ENCODE measurements around the gene MED4.
A peak's percentile ranks its signal among the peaks of the same experiment; 100 is the strongest.

MED4 gene, protein sequence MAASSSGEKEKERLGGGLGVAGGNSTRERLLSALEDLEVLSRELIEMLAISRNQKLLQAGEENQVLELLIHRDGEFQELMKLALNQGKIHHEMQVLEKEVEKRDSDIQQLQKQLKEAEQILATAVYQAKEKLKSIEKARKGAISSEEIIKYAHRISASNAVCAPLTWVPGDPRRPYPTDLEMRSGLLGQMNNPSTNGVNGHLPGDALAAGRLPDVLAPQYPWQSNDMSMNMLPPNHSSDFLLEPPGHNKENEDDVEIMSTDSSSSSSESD

DNA sequence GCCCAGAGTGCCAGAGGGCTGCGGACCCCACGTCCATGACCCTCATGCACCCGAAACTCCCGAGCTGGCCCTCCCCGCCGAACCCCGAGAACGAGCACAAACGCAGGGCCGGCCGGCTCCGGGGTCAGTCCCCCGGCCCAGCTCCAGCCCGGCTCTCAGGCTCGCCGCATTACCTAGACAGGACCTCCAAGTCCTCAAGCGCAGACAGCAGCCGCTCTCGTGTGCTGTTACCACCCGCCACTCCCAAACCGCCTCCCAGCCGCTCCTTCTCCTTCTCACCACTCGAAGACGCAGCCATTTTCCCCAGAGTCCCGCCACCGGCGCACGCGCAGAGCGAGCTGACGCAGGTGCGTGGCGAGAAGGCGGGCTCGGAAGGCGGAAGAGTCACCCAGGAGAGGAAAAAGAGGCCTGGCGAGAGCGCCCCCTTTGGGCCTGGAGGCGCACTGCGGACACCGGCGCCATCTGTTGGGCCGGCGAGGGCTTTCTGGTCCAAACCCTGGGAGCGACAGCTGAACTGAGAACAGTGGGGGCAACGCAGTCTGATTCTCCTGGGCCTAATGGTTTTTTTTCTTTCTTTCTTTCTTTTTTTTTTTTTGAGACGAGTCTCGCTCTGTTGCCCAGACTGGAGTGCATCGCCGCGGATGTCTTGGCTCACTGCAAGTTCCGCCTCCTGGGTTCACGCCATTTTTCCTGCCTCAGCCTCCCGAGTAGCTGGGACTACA, at the start of gene MED4:
MED4 (minus strand) TSS at position 324 of the 722 bp plus-strand sequence; CDS start at position 298, 26 bp downstream.
- DNase-seq, result peak; percentile 62

DNA sequence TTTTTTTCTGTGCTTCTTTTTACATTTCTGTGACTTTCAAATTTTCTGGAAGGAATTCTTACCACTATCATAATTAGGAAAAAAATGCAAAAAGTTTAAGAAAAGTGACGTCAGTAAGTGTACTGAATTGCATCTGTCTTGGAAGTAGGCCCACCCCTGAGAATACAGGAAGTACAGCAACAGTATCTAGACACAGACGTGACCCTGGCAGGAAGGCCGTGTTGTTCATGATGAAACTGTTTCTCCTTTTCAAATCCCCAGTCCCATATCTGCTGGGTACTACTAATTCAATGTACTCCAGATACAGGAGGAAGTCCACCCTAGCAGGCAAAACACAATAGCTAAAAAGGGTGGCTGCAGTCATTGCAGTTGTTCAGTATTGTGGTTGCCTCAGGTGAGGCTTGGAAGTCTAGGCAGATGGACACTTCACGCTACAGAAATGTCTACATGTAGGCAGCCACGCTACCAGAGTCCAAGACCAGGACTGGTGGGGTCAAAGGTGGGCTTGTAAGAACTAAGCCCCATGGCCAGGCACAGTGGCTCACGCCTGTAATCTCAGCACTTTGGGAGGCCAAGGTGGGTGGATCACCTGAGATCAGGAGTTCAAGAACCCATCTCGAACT, 49.6 kb upstream of the MED4 start:
- DNase-seq, result no peak

DNA sequence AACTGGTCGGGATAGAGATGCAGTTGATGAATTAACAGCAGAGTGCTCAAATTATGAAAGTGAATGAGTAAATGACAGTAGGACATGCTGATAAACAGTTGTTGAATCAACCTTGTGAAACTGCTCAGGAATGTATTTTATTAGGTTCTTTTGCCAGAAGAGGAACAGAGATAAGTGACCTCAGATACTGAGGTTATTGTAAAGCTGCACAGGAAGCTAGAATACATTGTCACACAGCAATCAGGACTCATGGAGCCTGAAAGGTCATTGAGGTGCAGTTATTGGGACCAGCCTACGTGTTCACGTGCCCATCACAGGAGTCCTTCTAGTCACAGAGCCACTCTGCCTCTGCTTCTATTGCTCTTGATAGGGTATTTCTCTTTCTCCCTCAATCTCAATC, 47.5 kb upstream of the MED4 start:
- DNase-seq, result no peak

DNA sequence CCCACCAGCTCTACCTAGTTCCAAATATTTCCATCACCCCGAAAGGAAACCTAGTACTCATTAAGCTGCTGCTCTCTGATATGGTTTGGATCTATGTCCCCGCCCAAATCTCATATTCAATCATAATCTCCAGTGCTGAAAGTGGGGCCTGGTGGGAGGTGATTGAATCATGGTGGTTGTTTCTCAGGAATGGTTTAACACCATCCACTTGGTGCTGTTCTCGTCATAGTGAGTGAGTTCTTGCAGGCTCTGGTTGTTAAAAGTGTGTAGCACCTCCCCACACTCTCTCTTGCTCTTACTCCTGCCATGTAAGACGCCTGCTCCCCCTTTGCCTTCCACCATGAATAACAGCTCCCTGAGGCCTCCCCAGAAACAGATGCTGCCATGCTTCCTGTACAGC, 43.4 kb upstream of the MED4 start:
- no peak for DNase-seq

DNA sequence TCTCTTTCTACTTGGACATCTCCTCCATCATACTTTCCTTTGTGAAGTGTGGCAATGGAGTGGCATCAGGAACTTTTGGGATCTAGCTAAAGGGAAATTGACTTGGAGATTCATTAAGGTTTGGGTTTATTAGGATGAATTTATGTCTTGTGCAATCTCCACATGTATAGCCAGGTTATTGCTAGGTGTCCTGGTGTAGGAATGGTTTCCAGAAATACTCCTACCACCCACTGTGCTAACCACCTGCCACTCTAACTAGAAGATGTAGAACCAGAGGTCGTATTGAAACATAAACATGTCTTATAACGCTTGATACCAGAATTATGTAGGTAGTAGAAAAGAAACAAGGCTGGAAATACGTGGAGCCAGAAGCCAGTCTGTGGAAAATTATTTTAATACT, 38.1 kb upstream of the MED4 start:
- no peak for DNase-seq

DNA sequence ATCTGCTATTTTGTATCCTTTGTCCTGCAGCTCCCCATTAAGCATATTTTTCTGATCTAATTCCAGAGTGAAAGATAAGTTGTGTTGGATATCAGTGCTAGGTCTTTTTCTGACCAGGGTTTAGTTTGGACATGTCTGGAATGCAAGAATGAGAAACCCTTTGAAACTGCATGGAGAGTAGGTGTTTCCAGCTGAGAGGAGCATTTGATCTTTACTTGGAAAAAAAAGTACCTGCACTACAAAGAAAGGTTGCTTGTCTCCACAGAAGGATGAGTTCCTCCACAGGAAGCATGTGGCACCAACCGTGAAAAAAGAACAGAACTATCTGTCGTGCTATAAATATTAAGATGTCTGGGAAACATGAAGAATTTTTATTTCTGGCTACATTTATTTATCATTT, 36.6 kb upstream of the MED4 start:
- DNase-seq, result no peak

DNA sequence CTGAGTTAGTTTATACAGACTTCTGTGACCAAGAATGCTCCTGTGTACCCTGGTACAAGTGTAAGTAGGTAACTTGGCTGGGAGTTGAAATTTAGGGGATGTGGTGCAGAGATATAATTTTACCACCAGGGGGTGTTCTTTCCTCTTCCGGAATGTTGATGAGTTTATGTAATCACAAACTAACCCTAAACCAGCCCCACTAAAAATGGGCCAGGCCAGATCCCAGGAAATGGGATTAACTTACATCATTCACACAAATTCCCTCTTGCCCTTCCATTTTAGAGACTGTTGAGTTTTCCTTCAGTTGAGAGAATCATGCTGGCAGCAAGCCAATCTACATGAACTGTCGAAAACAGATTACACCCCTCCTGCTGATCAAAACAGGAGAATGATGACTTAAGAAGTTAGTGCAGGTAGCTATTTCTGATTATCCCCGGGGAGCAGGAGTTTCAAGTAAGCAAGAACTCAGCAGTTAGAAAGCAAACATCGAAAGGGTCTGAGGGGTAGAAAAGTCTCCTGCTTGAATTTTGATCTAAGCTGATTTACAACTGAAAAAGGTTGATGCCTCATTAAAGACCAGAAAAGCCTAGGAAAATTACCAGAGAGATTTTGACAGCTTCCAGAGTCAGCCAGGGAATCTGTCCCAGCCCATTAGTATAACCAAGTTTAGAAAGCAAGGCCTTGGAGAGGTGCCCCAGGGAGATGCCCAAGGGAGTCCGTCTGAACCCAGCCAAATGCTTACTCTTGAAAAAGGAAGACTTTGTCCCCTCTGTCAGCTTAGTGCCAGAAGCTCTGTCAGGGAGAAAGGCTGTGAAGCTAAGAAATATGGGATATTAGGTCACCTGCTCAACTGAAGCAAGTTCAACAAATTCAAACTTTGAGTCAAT, 32.3 kb upstream of the MED4 start:
- DNase-seq, result peak; percentile 2

DNA sequence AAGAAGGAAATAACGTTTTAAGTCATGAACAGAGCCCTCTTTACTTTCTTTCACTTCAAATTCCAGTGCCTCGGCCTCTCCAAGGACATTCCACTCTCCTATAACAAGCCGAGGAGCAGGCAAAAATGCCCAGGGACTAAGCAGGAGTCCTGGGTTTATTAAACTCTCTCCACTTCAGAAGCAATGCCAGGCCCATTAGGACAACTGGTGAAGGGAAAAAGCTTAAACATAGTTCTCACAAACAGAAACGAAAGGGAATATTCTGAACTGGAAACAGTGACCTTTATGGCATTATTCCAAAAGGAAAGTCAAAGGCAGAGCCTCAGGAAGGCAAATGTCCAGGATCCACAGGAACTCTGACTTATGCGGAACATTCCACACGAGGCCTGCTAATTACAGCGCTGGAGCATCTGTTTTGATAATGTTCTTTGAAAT, 30.9 kb upstream of the MED4 start:
- DNase-seq, result no peak

DNA sequence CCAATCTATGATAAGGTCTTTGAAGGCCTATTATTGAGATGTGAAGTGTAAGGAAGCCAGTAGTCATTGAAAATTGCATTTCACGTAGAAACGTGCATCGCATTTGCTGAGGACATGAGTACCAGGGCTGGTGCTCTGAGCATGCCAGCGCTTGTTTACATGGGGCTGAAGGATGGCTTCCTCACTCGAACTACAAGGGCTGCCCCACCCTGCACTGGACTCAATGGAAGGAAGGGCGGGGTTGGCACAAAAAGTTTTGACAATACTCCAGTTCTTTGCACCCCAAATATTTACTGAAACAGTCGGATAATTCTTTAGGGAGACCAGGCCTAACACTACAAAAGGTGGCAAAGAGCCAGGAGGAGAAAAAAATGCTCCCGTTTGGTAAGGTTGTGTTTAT, 28.9 kb upstream of the MED4 start:
- no peak for DNase-seq

DNA sequence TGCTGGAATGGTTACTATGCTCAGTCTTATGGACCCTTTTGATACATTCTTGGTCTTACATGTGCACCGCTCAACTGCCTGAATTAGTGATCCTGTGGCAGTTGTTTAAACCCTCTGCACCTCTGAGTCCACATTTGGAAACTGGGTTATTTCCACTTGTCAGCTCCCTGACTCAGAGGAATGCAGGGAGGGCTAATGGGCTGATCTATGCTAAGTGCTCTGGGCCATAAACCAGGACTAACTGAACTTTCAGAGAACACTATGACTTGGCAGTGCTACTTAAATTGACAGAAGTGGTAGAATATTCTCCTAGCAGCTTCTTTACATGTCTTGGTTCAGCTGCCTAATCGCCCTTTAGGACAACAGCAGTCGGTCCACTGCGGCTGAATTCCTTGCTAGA, 26.8 kb upstream of the MED4 start:
- no peak for DNase-seq

DNA sequence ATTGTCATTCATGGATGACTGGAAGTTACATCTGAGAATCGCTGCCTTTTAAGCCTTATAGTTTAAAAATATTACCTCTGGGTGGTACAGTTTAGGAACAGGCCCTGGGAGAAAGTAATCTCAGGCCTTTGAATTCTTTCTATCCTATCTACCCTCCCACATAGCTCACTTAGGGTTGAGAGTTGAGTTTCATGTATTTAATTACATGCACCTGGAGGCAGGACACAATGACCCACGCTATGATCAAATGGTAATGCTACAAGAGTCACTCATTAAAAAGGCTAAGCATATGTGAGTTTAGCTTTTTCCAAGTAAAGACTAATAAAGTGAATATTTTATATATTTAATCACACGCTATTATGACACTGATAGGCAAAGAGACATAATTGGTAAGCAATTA, 25.3 kb upstream of the MED4 start:
- DNase-seq, result no peak

DNA sequence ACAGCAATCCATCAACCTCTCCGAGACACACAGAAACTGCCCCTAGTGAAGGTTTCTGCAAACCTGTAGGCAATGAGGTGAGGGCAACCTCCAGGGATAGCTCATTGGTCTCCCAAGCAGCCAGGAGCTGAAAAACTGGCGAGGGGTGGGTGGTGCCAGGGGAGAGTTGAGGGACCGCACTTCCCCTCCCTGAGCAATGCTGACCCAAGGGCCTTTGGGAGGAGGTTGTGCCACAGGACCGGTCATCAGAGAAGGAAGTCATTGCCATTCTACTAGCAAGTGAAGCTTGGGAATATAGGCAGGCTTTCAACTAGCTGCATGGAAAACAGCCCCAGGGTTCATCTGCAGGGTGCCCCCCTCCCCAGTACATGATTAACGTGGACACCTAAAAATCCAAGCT, 23.1 kb upstream of the MED4 start:
- no peak for DNase-seq

DNA sequence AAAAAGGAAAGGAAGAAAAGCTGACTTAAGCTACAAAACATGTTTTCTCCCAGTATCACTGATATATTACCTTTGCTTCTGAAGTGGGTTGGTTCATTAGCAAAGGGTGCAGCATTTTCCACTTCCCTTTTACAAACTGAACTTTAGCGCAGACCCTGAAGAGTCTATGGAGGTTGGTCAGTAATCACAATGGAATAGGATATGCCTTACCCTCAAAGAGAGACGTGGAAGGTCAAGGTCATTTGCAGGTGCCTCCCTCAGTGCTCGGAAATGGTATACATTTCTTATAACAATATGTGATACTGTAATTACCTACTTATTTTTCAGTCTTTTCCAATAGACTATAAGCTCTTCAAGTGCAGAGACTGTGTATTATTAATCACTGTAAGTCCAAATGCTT, 21.9 kb upstream of the MED4 start:
- no peak for DNase-seq

DNA sequence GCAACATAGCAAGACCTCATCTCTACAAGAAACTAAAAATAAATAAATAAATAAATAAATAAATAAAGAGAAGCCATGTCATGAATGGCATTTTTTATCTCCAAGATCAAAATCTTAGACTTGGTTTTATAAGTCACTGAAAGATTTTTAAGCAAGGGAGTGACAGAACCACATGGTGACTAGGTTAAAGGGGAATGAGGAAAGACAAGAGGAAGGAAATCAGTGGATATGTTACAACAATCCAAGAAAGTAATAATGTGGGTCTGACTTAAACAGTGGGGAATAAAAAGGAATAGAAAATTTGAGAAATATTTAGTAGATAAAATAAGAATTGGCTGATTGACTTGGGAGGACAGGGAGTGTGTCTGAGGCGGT, 18.8 kb upstream of the MED4 start:
- no peak for DNase-seq

DNA sequence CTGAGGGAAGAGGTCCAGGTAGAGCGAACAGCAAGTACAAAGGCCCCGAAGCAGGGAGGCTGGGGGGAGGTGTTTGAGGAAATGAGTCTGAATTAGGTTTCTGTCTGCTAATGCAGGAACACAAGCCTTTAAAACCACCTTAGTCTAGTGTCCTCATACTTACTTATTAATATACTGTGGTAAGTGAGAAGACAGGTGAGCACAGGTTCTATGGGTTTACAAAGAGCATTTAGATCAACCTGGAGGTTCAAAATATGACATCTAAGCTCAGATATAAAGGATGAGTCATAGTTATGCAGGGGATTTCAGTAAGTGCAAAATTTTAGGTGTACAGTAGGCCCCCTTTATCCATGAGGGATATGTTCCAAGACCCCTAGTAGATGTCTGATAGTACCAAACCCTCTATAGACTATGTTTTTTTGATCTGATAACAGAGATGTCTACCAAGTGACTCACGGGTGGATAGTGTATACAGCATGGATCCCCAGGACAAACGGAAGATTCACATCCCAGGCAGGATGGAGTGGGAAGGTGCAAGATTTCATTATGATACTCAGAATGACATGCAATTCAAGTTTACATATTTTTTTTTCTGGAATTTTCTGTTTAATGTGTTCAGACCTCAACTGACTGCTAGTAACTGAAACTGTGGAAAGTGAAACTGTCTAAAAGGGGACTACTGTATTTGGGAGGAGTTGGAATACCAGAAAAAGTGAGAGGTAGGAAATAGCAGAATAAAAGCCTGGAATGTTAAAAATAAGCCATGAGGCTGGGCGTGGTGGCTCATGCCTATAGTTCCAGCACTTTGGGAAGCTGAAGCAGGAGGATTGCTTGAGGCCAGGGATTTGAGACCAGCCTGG, 18.2 kb upstream of the MED4 start:
- no peak for DNase-seq

DNA sequence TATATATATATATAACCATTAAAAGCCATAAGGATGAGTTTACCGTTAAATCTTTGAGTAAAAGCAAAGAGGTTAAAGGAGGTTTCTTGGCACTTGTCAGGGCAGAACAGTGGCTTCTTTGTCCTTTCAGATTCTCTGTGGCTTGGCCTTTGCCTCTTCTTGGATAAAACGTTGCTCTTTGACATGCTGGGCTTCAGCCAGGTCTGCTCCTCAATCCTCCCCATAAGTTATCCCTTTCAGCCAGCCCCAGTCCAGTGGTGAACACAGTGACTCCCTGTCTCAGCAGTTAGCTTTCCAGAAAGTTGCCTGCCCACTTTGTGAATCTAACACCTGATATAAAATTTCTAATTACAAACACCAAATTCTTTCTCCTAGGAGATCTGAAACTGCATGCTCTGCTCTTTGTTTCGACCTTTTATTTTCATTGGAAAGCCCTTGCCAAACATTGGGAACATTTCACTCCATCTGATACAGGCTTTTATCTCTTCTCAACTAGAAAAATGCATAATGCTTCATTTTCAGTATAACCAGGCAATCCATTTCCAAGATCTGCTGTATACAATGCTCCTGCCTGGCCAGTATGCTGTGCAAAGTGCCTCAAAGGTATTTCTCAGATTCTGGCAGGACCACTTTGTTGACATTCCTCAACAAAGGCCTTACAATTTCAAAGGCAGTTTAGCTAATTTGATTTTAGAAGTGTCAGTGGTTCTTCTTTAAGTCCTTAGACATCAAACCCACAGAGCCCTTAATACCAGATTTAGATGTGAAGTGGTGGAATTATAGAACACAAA, 16.2 kb upstream of the MED4 start:
- DNase-seq, result no peak

DNA sequence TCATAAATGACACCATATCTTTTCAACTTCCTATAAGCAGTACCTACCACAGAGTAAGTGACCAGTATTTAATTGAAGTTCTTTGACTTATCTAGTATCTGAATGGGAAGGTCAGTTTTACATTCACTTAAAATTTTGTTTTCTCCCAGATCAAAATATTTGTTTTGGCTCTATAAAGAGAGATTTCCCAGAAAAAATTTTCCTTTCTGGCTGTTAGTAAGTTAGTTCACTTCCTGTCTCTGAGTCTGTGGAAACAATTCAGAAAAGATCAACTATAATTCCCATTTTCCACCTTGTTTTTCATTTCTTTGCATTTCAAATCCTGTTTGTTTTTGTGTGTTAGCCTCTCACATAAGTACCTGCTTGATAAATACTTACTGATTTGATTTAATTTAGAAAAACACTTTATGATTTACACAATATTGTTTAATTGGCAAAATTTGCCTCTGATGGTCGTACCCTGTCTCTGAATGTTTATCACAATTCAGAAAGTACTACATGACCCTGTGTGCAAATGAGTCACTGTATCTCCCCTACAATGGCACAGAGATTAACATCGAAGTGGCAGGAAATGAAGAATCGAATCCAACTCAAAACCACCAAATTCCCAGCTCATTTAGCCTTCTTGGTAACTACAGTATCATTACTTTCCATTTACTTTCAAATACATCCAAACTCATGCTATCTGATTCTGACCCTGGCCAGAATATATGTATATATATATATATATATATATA, 15.4 kb upstream of the MED4 start:
- no peak for DNase-seq

DNA sequence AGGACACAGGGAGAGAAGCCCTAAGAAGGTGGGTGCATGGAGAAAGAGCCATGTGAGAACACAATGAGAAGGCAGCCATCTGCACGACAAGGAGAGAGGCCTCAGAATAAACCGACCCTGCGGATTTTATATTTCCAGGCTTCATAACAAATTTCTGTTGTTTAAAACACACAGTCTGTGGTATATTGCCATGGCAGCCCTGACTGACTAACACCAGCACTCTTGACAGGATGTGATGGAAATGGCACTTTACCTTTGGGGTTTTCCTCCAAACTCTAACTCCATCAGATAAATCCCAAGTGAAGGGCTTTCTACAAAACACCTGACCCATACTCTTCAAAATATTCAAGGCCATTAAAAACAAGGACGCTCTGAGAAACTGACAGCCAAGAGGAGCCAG, 13.2 kb upstream of the MED4 start:
- DNase-seq, result no peak

DNA sequence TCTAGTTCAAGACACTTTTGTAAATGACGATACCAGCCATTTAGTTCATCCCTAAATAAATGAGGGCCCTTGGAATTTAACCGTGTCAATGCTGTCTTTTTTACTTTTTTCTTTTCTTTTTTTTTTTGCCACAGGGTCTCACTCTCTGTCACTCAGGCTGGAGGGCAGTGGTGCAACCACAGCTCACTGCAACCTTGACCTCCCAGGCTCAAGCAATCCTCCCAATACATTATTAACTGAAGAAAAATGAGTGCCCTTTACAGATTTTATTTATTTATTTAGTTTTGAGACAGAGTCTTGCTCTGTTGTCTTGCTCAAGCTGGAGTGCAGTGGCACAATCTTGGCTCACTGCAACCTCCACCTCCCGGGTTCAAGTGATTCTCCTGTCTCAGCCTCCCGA, 2.9 kb upstream of the MED4 start:
- DNase-seq, result no peak

DNA sequence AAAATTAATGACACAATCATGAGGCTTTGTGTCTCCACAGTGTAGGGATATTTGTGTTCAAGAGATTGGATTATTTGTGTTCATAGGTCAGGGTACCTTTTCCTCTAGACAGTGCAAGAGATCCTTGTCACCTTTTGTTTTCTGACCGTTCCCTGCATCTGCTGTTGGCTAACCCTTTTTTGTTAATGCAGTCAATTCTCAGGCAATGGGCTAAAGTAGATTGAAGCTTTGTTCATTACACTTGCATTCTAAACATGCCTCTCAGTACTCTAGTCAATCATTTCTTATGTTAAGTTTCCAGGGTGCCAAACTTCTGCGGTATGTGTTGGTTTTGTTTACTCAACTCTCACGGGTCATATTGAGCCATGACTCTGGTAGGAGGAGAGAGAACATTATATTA, 1.8 kb upstream of the MED4 start:
- DNase-seq, result no peak

DNA sequence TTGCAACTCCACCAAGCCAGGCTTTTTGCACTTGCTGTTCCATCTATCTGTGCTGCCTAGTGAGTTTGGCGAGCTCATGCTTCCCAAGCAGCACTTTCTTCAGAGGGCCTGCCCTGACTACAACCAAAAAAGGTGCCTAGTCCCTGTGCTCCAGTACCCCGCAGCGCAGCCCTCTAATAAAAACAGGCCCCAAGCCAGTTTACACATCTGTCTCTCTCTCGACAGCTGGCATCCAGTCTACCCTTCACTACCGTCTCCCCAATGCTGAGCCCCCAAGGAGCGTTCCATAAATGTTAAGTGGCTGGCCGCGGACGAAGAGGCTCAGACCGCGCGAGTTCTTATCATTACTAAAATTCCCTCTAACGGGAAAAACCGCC, 512 bp downstream of the MED4 start:
- DNase-seq, result no peak

All from NCI-H2029 (cell line).